Measurements from ENCODE around the gene BNIP2.

BNIP2 gene

GRCh38 chr15:59616379-59616778 is 72.7 kb downstream of the BNIP2 start:
- DNase-seq (ENCODE audit: extremely low read depth, low read depth): no peak
- TF ChIP-seq CTCF (IDR thresholded peaks at IDR 0.05; ENCODE audit: low read depth, low read length, missing control alignments): no peak
- no peak overlapping the region for H3K4me3 ChIP-seq (replicated peaks; ENCODE audit: low read depth, low read length)

- no peak for TF ChIP-seq CTCF (IDR thresholded peaks at IDR 0.05; ENCODE audit: low read depth, low read length, missing control alignments)
- H3K4me3 ChIP-seq (replicated peaks; ENCODE audit: low read depth, low read length): no peak overlapping the region
- DNase-seq (ENCODE audit: extremely low read depth, low read depth): no peak
These were observed 73.5 kb downstream of the BNIP2 start for GRCh38 chr15:59615661-59616060.

- H3K4me3 ChIP-seq (replicated peaks; ENCODE audit: low read depth, low read length): no peak overlapping the region
- no peak for TF ChIP-seq CTCF (IDR thresholded peaks at IDR 0.05; ENCODE audit: low read depth, low read length, missing control alignments)
- no peak for DNase-seq (ENCODE audit: extremely low read depth, low read depth)
These were observed 75.0 kb downstream of the BNIP2 start for GRCh38 chr15:59614153-59614552.

GRCh38 chr15:59611276-59612260 is 77.6 kb downstream of the BNIP2 start, which contains the start of gene GCNT3:
GCNT3 (plus strand) TSS chr15:59611783; CDS start chr15:59618239, 6,456 bp downstream.
- no peak for DNase-seq (ENCODE audit: extremely low read depth, low read depth)
- H3K4me3 ChIP-seq (replicated peaks; ENCODE audit: low read depth, low read length): no peak within 1 kb of the TSS
- TF ChIP-seq CTCF (IDR thresholded peaks at IDR 0.05; ENCODE audit: low read depth, low read length, missing control alignments): no peak

- TF ChIP-seq CTCF (IDR thresholded peaks at IDR 0.05; ENCODE audit: low read depth, low read length, missing control alignments): no peak
- DNase-seq (ENCODE audit: extremely low read depth, low read depth): no peak
- H3K4me3 ChIP-seq (replicated peaks; ENCODE audit: low read depth, low read length): no peak overlapping the region
These were observed 79.1 kb downstream of the BNIP2 start for GRCh38 chr15:59609730-59610712.
